ENCODE measurements around the gene CYP1A1. TPM values are rescaled to one million over a fixed set of nuclear protein-coding genes. Genes with fewer than 3 reads are reported as not detected.

Gene CYP1A1
- total RNA-seq, 4 donors from 2014 or later = 3.0 to 6.8 (median 3.6) TPM

DNA sequence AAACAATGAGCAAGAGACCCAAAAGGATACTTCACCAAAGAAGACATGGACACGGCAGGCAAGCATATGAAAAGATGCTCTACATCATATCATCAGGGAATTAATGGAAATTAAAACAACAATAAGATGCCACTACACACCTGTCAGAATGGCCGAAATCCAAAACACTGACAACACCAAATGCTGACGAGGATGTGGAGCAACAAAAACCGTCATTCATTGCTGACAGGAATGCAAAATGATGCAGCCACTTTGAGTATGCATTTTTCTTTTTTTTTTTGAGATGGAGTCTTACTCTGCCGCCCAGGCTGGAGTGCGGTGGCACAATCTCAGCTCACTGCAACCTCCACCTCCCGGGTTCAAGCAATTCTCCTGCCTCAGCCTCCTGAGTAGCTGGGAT, 48.5 kb downstream of the CYP1A1 start:
- intact Hi-C loops (cut with DNase I; ENCODE audit: low total_unique reads) = no loop called here
- DNase-seq (ENCODE audit: low spot score in 2 of 2) = no peak
- 92 to 94% methylated on average over 7 of the region's 7 CpGs for WGBS, 2 donors
- H3K4me3 ChIP-seq (ENCODE audit: low read depth, poor library complexity, severe bottlenecking) = no peak overlapping the region
- no peak for TF ChIP-seq POLR2A (IDR thresholded peaks at IDR 0.05)
- TF ChIP-seq, protein P1, sequence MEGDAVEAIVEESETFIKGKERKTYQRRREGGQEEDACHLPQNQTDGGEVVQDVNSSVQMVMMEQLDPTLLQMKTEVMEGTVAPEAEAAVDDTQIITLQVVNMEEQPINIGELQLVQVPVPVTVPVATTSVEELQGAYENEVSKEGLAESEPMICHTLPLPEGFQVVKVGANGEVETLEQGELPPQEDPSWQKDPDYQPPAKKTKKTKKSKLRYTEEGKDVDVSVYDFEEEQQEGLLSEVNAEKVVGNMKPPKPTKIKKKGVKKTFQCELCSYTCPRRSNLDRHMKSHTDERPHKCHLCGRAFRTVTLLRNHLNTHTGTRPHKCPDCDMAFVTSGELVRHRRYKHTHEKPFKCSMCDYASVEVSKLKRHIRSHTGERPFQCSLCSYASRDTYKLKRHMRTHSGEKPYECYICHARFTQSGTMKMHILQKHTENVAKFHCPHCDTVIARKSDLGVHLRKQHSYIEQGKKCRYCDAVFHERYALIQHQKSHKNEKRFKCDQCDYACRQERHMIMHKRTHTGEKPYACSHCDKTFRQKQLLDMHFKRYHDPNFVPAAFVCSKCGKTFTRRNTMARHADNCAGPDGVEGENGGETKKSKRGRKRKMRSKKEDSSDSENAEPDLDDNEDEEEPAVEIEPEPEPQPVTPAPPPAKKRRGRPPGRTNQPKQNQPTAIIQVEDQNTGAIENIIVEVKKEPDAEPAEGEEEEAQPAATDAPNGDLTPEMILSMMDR (IDR thresholded peaks at IDR 0.05) = no peak

DNA sequence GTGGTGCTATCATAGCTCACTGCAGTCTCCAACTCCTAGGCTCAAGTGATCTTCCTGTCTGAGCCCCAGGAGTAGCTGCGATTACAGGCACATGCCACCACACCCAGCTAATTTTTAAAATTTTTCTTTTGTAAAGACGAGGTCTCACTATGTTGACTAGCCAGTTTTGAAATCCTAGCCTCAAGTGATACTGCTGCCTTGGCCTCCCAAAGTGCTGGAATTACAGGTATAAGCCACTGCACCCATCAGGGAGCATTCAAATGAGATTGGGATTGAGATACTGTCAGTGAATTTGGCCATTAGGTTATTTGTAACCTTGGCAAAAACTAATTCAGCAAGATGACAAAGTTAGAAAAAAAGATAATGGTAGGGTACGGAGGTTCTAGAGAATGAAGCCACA, 51.2 kb downstream of the CYP1A1 start:
- no peak for DNase-seq (ENCODE audit: low spot score in 2 of 2)
- 60 to 77% methylated on average over 3 of the region's 3 CpGs for whole genome bisulfite sequencing, 2 donors
- intact Hi-C loops (cut with DNase I; ENCODE audit: low total_unique reads) = no loop called here
- H3K4me3 ChIP-seq (ENCODE audit: low read depth, poor library complexity, severe bottlenecking) = no peak overlapping the region
- TF ChIP-seq POLR2A (IDR thresholded peaks at IDR 0.05) = no peak
- TF ChIP-seq, protein P1 (IDR thresholded peaks at IDR 0.05) = no peak

DNA sequence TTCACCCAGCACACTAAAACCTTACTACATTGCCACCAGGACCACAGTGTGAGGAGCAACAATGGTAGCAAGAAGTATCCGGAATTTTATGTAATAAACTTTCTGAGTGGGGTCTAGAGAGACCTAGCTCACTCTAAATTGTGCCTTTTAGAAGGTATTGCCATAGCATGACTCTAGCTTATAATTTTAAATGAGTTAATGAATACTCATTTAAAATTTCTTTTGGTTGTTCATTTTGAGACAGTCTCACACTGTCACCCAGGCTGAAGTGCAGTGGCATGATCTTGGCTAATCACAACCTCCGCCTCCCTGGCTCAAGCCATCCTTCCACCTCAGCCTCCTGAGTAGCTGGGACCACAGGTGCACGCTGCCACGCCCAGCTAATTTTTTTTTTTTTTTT, 55.7 kb downstream of the CYP1A1 start:
- no peak for DNase-seq (ENCODE audit: low spot score in 2 of 2)
- TF ChIP-seq, protein P1 (IDR thresholded peaks at IDR 0.05) = no peak
- TF ChIP-seq POLR2A (IDR thresholded peaks at IDR 0.05) = no peak
- no peak overlapping the region for H3K4me3 ChIP-seq (ENCODE audit: low read depth, poor library complexity, severe bottlenecking)
- 88 to 89% methylated on average over 4 of the region's 4 CpGs for WGBS, 2 donors
- intact Hi-C loops (cut with DNase I; ENCODE audit: low total_unique reads) = no loop called here

Other genes starting within 250 kb of the CYP1A1 start
- 1 to 10 TPM; 4.9 to 6.3 (median 6.1) TPM for gene ARID3B, start 184.3 kb downstream of the CYP1A1 start, total RNA-seq
- gene CLK3, start 109.7 kb downstream of the CYP1A1 start, total RNA-seq = 100 to 1,000 TPM in 2 of 4 donors, 10 to 100 TPM in 2; 96.7 to 230 (median 117) TPM
- gene EDC3, start 29.5 kb downstream of the CYP1A1 start, total RNA-seq = 10 to 100 TPM; 11.2 to 33.6 (median 17.6) TPM
- gene CYP1A2, start 23.3 kb upstream of the CYP1A1 start, total RNA-seq = not detected
- gene CSK, start 56.6 kb upstream of the CYP1A1 start, total RNA-seq = 10 to 100 TPM; 37.6 to 47.3 (median 45.4) TPM
- gene LMAN1L, start 87.3 kb upstream of the CYP1A1 start, total RNA-seq = 1 to 10 TPM in 1 of 4 donors, under 1 TPM in 1, not detected in 2; 0.29 to 1.3 TPM
- under 1 TPM; 0.17 to 0.84 (median 0.28) TPM for gene CPLX3, start 101.1 kb upstream of the CYP1A1 start, total RNA-seq
- 100 to 1,000 TPM; 108 to 189 (median 123) TPM for gene ULK3, start 117.6 kb upstream of the CYP1A1 start, total RNA-seq
- gene SCAMP2, start 147.8 kb upstream of the CYP1A1 start, total RNA-seq = 100 to 1,000 TPM in 3 of 4 donors, 10 to 100 TPM in 1; 97.2 to 134 (median 107) TPM
- gene MPI, start 164.5 kb upstream of the CYP1A1 start, total RNA-seq = 10 to 100 TPM; 27.6 to 73.1 (median 32.5) TPM
- 10 to 100 TPM; 60.3 to 72.6 (median 67.5) TPM for gene FAM219B, start 181.3 kb upstream of the CYP1A1 start, total RNA-seq
- gene COX5A, start 212.5 kb upstream of the CYP1A1 start, total RNA-seq = 100 to 1,000 TPM; 109 to 175 (median 137) TPM
- 10 to 100 TPM in 1 of 4 donors, 1 to 10 TPM in 3; 5.4 to 10.6 (median 8.4) TPM for gene RPP25, start 231.2 kb upstream of the CYP1A1 start, total RNA-seq

All from lower leg skin (tissue), 4 donors.